GM10266 (cell line): ENCODE results near the gene EHD3.

Experiments used
- DNase-seq: peaks from one replicate; pipeline ENCODE4 v3.0.0; 2012; ENCODE audit errors: extremely low spot score
- TF ChIP-seq, protein P1 (sequence below): IDR thresholded peaks from 2 replicates; pipeline ENCODE4 v1.5.1; 2012; ENCODE audit warnings: mild to moderate bottlenecking, low read depth; ENCODE audit not compliant: control insufficient read depth, insufficient read depth; ENCODE audit errors: missing control alignments

Gene EHD3

DNA sequence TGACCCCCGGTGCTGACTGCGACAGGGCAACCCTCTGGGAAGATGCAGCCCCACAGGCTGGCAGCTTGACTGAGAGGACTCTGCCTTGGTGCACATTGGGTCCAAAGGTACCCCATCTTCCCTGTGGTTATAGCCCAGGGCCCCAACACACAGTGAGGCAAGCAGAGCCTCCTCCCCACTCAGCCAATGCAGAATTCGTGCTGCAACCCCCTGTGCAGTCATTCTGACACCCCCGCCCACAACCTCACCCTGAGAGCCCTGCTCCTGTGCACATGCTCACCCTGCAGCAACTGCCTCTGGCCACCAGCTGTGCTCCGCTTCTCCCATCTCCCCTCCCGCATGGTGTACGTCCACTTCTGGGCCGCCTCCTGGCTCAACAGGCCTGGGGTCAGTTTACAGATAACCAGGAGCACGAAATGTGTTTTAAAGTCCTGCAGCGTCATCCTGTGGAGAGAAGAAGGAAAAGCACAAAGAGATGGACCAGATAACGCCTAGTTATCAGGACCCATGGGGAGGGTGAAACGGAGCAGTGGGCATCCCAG, 41.0 kb upstream of the EHD3 start:
- TF ChIP-seq, protein P1, sequence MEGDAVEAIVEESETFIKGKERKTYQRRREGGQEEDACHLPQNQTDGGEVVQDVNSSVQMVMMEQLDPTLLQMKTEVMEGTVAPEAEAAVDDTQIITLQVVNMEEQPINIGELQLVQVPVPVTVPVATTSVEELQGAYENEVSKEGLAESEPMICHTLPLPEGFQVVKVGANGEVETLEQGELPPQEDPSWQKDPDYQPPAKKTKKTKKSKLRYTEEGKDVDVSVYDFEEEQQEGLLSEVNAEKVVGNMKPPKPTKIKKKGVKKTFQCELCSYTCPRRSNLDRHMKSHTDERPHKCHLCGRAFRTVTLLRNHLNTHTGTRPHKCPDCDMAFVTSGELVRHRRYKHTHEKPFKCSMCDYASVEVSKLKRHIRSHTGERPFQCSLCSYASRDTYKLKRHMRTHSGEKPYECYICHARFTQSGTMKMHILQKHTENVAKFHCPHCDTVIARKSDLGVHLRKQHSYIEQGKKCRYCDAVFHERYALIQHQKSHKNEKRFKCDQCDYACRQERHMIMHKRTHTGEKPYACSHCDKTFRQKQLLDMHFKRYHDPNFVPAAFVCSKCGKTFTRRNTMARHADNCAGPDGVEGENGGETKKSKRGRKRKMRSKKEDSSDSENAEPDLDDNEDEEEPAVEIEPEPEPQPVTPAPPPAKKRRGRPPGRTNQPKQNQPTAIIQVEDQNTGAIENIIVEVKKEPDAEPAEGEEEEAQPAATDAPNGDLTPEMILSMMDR, result no peak
- DNase-seq, result no peak

DNA sequence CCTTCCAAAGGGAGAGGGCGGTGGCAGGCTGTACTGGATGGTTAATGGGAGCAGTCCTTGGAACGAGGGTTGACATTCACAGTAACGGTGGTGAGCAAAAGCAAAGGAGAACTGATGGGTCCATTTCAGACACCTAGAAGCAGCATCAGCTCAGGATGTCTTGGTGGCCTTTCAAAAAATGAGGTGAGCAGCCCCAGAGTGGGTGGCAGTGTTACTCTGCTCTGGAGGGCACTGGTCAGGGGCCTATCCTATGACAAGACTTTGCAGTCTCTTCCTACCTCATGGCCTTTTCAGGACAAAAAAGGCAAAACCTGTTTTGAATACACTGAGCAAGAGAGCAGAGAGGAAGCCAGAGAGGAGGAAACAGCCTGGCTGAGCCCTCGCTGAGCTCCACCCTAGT, 40.1 kb upstream of the EHD3 start:
- TF ChIP-seq, protein P1, result no peak
- no peak for DNase-seq

- TF ChIP-seq, protein P1, result no peak
- no peak for DNase-seq
These were observed 37.3 kb upstream of the EHD3 start for GRCh38 chr2:31196622-31197021.

DNA sequence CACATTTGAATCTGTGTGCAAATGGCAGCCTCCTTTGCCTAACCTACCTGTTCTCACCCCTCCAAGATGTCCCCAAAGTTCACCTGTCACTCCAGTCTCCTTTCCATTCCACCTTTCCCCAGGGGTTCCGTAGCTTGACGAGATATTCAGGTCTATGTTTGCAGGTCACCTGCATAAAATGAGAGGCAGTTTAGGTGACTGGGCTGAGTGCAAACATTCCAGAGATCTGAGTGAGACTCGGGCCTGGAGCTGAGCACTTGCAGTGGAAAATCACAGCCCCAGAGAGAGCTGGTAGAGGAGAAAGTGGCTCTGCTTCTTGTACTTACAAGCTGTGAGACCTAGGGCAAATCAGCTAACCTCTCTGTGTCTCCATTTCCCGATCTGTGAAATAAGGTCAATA, 36.8 kb upstream of the EHD3 start:
- TF ChIP-seq, protein P1, result no peak
- DNase-seq, result no peak

GRCh38 chr2:31197669-31198068, 36.3 kb upstream of the EHD3 start:
- no peak for DNase-seq
- TF ChIP-seq, protein P1, result no peak

DNA sequence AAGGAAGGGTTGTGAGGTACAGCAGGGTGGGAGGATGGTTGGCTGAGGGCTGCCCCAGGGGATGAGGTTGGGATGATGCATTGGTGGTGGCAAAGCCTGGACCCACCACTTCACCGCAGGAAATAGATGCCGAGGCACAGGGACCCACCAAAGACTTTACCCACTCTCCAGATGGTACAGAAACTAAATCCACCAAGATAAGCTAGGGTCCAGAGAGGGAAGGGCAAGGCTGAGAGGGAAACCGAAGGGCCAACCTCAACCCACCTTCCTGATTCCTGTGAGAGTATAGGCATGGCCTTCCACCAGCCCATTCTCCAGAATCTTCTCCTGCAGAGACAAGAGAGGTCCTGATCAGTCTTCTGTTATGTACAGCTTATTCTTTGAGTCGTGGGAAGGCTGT, 34.7 kb upstream of the EHD3 start:
- TF ChIP-seq, protein P1, result no peak
- no peak for DNase-seq

DNA sequence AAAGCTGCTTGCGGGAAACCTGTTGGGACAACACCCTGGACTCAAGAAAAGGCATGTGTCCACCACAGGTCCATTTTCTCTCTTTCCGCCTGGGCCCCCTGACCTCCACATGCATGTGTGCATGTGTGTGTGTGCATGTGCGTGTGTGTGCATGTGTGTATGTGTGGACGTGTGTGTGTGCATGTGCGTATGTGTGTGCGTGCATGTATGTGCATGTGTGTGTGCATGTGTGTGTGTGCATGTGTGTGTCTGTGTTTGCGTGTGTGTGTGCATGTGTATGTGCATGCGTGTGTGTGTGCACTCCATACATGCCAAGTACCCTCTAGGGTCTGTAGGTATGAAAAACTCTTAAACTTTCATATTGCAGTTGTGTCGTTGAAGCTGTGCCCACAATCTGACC, 33.0 kb upstream of the EHD3 start:
- no peak for DNase-seq
- TF ChIP-seq, protein P1, result no peak
